Activated T-cell treated with anti-CD3 and anti-CD28 coated beads for 48 hours (primary cell): ENCODE measurements around the gene SPSB3.
A peak's percentile ranks its signal among the peaks of the same experiment; 100 is the strongest.
"Not testable (repeated sequence)": the region's sequence is repeated elsewhere in the genome, so short reads cannot be mapped to it uniquely, and the experiment has no call there.

Experiments
- DNase-seq: peaks from one replicate; pipeline ENCODE4 v3.0.0-alpha.2; 2020; ENCODE audit warnings: low read depth

Gene SPSB3

GRCh38 chr16:1816396-1817275 is 34.3 kb upstream of the SPSB3 start:
- DNase-seq: no peak

DNA sequence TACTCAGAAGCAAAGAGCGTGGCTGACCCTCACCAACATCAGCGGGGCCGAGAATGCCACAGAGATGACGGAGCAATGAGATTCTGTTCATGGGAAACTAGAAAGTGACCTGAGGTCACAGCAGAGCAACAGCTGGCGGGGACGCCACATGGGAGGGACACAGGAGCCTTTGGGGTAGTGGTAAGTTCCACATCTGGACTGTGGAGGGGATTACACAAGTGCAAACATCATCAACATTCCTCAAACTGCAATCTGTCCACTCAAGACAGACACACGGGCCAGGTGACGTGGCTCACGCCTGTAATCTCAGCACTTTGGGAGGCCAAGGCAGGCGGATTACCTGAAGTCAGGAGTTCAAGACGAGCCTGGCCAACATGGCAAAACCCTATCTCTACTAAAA is 33.1 kb upstream of the SPSB3 start:
- DNase-seq: no peak

- peak; percentile 58 for DNase-seq
These were observed 30.4 kb upstream of the SPSB3 start for GRCh38 chr16:1812732-1813163.

DNA sequence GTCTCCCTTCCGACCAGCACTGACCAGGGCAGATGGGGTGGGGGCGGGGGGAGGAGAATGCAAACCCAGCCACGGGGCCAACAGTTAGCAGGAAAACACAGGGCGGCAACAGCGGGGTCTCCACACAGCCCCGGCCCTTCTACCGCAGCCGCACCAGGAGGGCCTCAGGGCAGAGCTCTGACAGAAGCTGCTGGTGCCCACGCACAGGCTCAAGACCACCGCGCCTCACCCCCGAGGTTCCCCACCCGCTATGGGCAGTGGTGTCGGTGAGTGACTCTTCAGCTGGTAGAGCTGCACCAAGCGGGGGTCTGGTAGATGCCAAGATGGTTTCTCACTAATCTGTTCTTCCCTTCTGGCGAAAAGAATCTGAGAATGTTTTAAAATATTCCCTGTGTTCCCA is 28.2 kb upstream of the SPSB3 start:
- no peak for DNase-seq

DNA sequence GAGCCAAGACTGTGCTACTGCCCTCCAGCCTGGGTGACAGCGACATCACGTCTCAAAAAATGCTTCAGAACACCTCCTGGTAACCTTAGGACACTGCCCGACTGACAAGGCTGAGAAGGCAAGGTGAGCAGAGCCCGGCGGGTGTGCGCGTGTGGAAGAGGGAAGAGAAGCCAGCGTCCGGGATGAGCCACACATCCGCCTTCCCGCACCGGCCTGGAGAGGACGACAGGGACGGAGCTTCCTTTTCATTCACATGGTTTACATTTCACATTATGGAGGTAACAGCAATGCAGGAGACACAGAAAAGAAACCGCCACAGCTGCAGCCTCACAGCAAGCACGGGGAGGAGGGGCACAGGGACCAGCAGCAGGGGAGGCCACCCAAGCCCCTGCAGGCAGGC is 27.7 kb upstream of the SPSB3 start:
- no peak for DNase-seq

DNA sequence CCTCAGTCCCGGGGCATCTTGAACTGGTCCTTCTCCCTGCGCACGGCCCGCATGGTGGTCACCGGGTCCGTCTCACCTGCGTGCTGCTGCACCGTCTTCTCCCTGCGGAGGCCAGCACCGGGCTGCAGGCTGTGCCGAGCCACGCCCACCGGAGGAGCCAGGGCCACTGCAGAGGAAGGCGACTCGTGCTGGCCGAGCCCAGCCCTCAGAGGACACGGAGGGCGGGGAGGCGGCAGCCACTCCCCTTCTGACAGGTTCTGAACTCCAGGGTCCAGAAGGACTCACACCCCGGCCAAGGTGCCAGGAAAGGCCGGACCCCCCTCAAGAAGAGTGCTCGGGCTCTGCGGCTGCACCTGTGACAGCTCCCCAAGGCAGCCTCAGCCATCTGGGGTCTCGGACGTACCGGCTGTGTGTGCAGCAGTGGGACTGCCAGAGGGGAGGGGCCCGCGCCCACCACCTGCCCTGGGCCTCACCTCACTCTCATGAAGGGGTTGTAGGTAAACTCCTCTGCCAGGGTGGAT is 27.0 kb upstream of the SPSB3 start:
- DNase-seq: no peak

DNA sequence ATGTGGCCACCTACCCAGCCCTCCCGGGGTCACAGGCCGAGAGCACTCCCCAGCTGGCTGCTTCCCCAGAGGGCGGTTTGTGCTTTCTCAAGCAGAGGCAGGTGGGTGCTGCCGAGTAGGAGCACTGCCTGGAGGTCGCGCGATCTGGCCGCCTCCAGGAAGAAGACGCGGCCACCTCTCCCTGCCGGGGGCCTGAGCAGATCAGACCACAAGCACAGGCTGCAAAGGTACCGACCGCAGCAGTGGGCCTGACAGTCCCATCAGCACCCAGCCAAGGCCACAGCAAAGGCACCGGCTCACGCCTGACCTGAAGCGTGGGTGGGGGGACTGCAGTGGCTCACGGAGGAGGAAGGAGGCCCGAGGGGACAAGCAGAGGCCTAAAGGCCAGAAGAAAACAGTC is 26.3 kb upstream of the SPSB3 start:
- DNase-seq: no peak

GRCh38 chr16:1807626-1808025 is 25.3 kb upstream of the SPSB3 start:
- no peak for DNase-seq

DNA sequence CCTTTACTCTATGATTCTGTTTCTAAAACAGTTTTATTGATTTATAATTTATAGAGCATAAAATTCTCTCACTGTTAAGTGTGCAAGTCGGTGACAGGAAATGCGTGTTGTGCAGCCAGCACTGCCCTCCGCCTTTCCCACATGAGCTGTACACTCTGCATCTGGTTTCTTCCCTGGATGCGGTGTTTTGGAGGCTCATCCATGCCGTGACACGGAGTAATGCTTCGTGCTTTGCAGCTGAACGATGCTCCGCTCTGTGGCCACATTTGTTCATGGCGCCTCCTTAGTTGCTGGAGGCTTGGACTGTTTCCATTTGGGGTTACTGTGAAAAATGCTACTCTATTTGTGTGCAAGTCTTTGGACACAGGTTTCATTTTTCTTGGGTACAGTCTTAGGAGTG is 18.3 kb upstream of the SPSB3 start:
- DNase-seq: no peak

DNA sequence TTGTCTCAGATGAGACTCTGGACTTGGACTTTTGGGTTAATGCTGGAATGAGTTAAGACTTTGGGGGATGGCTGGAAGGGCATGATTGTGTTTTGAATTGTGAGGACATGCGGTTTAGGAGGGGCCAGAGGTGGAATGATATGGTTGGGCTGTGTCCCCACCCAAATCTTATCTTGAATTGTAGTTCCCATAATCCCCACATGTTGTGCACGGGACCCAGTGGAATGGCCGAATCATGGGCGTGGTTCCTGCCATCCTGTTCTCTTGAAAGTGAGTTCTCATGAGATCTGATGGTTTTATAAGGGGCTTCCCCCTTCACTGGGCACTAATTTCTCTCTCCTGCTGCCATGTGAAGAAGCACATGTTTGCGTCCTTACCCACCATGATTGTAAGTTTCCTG is 16.9 kb upstream of the SPSB3 start:
- DNase-seq: not testable (repeated sequence)

- no peak for DNase-seq
These were observed 12.7 kb upstream of the SPSB3 start for GRCh38 chr16:1794908-1795666.

GRCh38 chr16:1794221-1794871 is 12.0 kb upstream of the SPSB3 start:
- DNase-seq: no peak

- no peak for DNase-seq
These were observed 11.3 kb upstream of the SPSB3 start, which contains the start of gene IGFALS for GRCh38 chr16:1793578-1794220. Gene IGFALS, minus strand, starts transcription at chr16:1793705. Its CDS starts 53 bp downstream, at chr16:1793652.

DNA sequence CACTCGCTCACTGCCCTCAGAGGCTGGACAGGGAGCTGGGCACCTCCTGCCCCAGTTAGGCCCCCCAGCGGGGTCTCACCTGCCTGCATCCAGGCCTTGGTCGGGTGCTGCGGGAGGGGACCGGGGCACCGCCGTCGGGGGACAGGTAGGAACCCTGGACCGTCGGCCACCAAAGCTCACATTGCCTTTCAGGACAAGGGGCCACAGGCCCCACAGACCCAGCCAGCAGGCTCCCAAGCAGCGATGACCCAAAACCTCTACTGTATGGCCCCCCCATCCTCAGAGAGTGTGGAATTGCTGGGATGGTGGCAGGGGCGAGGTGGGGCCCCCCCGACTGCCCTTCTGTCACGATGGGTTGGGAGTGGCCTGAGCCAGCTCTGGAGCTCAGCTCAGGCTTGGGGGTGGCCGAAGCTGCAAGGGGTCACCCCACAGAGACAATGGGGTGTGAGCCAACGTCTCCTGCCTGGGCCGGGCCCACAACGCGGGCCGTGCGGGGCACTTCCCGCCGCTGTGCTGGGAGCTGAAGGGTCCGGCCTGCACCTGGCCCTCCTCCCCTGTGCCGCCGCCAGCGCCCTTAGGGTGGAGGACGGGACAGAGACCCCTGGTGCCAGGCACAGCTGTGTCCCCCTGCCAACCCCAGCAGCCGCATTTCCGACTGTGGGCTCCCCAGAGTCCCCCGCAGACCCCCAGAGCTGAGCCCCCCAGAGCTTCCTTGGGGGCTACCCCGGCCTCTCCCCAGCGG is 10.6 kb upstream of the SPSB3 start:
- no peak for DNase-seq

DNA sequence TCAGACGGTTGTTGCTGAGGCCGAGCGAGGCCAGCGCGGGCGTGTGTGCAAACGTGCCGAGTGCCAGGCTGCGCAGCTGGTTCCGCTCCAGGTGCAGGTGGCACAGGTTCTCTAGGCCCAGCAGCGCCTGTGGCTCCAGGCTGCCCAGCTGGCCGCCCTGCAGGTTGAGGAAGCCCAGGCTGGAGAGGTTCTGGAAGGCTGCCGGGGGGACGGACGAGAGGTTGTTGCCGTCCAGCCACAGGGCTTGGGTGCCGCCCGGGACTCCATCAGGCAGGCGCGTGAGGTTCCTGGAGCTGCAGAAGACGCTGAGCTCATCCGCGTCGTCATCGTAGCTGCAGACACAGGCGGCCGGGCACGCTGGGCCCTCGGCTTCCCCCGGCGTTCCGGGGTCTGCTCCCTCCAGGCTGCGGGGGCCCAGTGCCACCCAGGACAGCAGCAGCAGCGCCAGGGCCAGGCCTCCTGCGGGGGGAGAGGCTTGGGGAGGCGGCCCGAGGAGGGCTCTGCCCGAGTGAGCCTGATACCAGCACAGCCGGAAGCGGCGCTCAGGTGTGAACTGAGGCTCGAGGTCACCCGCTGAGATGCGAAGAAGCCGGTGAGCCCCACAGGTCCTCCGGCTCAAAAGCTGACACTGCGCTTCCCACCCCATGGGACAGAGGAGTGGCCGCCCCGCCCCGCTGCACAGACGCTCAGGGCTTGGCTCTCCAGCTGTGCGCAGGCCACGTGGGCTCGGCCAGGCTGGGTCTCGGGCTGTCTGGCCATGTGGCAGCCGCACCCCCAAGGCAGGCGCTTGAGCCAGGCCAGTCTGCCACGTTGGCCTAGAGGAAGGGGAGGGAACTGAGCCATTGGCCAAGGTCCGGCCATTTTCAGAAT is 9.8 kb upstream of the SPSB3 start:
- DNase-seq: no peak

DNA sequence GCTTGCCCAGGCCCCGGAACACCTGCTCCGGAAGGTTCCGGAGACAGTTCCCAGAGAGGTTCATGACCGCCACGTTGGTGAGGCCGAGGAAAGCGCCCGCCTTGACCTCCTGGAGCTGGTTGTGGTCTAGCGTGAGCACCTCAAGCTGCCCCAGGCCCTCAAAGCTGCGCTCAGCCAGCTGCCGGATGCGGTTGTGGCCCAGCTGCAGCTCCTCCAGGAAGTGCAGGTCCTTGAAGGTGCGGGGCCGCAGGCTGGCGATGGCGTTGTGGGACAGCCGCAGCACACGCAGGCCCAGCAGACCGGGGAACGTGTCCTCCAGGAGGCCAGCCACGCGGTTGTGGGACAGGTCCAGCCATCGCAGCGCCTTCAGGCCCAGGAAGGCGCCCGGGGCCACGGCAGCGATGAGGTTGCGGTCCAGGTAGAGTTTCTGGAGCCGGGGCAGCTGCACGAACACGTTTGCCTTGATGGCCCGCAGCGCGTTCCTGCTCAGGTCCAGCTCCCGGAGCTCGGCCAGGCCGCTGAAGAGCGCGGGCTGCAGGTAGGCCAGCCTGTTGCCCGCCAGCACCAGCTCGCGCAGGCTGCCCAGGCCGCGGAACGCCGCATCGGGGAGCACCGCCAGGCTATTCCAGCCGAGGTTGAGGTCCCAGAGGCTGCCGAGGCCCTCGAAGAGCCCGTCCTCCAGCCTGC is 9.0 kb upstream of the SPSB3 start:
- no peak for DNase-seq

DNA sequence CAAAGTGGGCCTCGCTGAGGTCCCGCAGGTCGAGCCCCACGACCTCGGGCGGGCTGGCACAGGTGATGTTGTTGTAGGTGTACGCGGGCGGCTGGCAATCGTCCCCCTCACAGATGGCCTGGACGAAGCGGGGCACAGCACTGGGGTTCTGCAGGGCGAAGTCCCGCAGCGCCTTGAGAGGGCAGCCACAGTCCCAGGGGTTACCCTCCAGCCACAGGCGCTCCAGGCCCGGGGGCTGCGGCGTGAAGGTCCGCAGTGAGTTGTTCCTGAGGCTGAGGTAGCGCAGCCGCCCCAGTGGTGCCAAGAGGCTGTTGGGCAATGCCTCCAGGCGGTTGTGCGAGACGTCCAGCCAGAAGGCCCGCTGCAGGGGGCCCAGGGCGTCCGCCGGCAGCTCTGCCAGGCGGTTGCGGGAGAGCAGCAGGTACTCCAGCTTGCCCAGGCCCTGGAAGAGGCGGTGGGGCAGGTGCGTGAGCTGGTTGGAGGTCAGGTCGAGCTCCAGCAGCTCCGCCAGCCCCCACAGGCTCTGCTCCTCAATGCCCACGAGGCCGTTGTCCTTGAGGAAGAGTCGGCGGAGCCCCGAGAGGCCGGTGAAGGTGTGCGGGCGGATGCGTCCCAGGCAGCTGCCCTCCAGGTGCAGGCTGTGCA is 8.4 kb upstream of the SPSB3 start:
- no peak for DNase-seq

GRCh38 chr16:1790261-1790610 is 7.9 kb upstream of the SPSB3 start:
- no peak for DNase-seq

- DNase-seq: no peak
These were observed 7.3 kb upstream of the SPSB3 start for GRCh38 chr16:1789643-1790045.
